SK-N-MC (cell line): ENCODE results near the gene ACTR10.

Experiments used
- EZH2 ChIP-seq: fragments of 200-600 bp; sonication (generic); IDR thresholded peaks from one replicate; pipeline ENCODE4 v1.6.1; 2017; ENCODE audit warnings: antibody characterized with exemption
- POLR2AphosphoS5 ChIP-seq: IDR thresholded peaks from 2 replicates; pipeline ENCODE4 v1.6.1; 2012; ENCODE audit warnings: mild to moderate bottlenecking, low read depth, low read length, borderline replicate concordance

DNA sequence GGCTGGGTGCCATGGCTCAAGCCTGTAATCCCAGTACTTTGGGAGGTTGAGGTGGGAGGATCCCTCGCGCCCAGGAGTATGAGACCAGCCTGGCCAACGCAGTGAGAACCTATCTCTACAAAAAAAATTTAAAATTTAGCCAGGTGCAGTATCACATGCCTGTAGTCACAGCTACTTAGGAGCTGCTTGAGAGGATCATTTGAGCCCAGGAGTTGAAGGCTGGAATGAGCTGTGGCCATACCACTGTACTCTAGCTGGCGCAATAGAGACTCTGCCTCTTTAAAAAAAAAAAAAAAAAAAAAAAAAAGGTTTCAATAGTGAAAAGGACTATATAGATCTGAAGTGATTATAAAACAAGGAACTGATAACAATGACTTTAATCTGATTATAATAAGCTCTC lies 58.2 kb downstream of the ACTR10 start:
- no peak for TF ChIP-seq POLR2AphosphoS5
- TF ChIP-seq EZH2 = no peak
